Measurements from ENCODE around the gene KCTD15.
"Not testable (repeated sequence)": the region's sequence is repeated elsewhere in the genome, so short reads cannot be mapped to it uniquely, and the experiment has no call there.

The KCTD15 gene

GRCh38 chr19:33815380-33816340, 19.0 kb downstream of the KCTD15 start:
- Histone ChIP-seq H3K9me3 (ENCODE audit: low read depth, low read length) (no peaks in the 10 kb centered on the region), H3K9ac (ENCODE audit: insufficient read length) (no peak overlapping the region), H3K4me3 (no peak overlapping the region), H3K27ac (no peak overlapping the region), H3K36me3 (ENCODE audit: insufficient read depth, low read length) (no peaks in the 10 kb centered on the region)
- TF ChIP-seq FOXP2 (optimal IDR thresholded peaks at IDR 0.05; ENCODE audit: control extremely low read depth, extremely low read length, insufficient read depth): no peak
- no peak for TF ChIP-seq EZH2 (IDR thresholded peaks at IDR 0.05)
- no peak for TF ChIP-seq POLR2AphosphoS5 (IDR thresholded peaks at IDR 0.05; ENCODE audit: borderline replicate concordance, low read depth, low read length)
- DNase-seq (ENCODE audit: low read depth, low spot score): no peak

DNA sequence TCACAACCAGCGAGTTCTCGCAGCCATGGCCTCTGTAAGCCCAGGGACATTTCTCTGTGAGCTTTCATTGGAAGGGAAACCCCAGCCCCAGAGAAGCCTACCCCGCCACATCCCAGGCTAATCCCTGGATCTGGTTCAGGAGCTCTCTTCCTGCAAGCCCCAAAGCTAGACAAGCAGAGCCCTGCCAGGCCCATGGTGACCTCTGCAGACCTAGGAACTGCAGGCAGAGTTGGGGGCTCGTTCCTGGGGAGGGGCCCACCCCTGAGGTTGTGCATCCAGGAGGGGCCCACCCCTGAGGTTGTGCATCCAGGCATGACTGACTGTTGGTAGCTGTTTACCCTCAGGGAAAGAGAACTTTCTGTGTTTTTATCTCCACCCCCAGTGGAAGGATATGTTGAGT, 21.7 kb downstream of the KCTD15 start:
- Histone ChIP-seq H3K27ac (no peak overlapping the region), H3K36me3 (ENCODE audit: insufficient read depth, low read length) (no peaks in the 10 kb centered on the region), H3K9me3 (ENCODE audit: low read depth, low read length) (no peaks in the 10 kb centered on the region), H3K9ac (ENCODE audit: insufficient read length) (no peak overlapping the region), H3K4me3 (no peak overlapping the region)
- TF ChIP-seq POLR2AphosphoS5 (IDR thresholded peaks at IDR 0.05; ENCODE audit: borderline replicate concordance, low read depth, low read length) (no peak), FOXP2 (optimal IDR thresholded peaks at IDR 0.05; ENCODE audit: control extremely low read depth, extremely low read length, insufficient read depth) (no peak), EZH2 (IDR thresholded peaks at IDR 0.05) (no peak)
- DNase-seq (ENCODE audit: low read depth, low spot score): no peak

DNA sequence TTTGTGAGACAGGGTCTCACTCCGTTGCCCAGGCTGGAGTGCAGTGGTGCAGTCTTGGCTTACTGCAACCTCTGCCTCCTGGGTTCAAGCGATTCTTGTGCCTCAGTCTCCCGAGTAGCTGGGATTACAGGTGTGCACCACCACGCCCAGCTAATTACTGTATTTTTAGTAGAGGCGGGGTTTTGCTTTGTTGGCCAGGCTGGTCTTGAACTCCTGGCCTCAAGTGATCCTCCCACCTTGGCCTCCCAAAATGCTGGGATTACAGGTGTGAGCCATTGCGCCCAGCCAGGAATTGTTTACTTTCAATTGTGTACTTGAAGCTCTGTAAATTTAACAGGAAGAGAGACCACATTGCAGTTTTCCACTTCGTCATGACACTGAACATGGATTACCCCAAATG, 22.4 kb downstream of the KCTD15 start:
- H3K27ac ChIP-seq; H3K9me3 ChIP-seq (ENCODE audit: low read depth, low read length); DNase-seq (ENCODE audit: low read depth, low spot score); H3K36me3 ChIP-seq (ENCODE audit: insufficient read depth, low read length); H3K9ac ChIP-seq (ENCODE audit: insufficient read length); H3K4me3 ChIP-seq: not testable (repeated sequence)

DNA sequence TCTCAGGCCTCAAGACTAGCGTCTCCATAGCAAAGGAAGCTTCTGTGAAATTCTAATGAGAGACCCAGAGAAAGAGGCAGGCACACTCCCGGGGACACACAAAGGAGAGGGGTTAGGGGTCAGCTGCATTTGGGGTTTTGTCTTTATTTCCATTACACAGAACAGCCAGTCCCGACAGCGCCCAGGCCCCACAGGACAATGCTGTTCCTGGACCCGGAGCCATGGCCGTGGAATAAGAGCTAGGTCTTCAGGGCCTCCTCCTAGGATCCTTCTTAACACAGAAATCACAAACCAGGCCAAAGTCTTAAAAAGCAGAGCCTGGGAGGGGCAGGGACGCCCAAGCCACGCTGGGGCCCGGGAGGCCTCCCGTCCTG, 22.8 kb downstream of the KCTD15 start:
- H3K4me3 ChIP-seq: no peak overlapping the region
- no peak overlapping the region for H3K27ac ChIP-seq

GRCh38 chr19:33819880-33820781, 23.5 kb downstream of the KCTD15 start:
- Histone ChIP-seq H3K36me3 (ENCODE audit: insufficient read depth, low read length) (no peaks in the 10 kb centered on the region), H3K9ac (ENCODE audit: insufficient read length) (no peak overlapping the region), H3K4me3 (no peak overlapping the region), H3K27ac (no peak overlapping the region), H3K9me3 (ENCODE audit: low read depth, low read length) (no peaks in the 10 kb centered on the region)
- no peak for DNase-seq (ENCODE audit: low read depth, low spot score)
- TF ChIP-seq POLR2AphosphoS5 (IDR thresholded peaks at IDR 0.05; ENCODE audit: borderline replicate concordance, low read depth, low read length): no peak
- no peak for TF ChIP-seq FOXP2 (optimal IDR thresholded peaks at IDR 0.05; ENCODE audit: control extremely low read depth, extremely low read length, insufficient read depth)
- no peak for TF ChIP-seq EZH2 (IDR thresholded peaks at IDR 0.05)

More for the DNA sequence above, 22.8 kb downstream of the KCTD15 start:
- H3K9ac ChIP-seq (ENCODE audit: insufficient read length): no peak overlapping the region
- DNase-seq (ENCODE audit: low read depth, low spot score): no peak
- no peak for TF ChIP-seq FOXP2 (optimal IDR thresholded peaks at IDR 0.05; ENCODE audit: control extremely low read depth, extremely low read length, insufficient read depth)
- no peak for TF ChIP-seq POLR2AphosphoS5 (IDR thresholded peaks at IDR 0.05; ENCODE audit: borderline replicate concordance, low read depth, low read length)
- TF ChIP-seq EZH2 (IDR thresholded peaks at IDR 0.05): no peak
- no peaks in the 10 kb centered on the region for H3K9me3 ChIP-seq (ENCODE audit: low read depth, low read length)
- H3K36me3 ChIP-seq (ENCODE audit: insufficient read depth, low read length): no peaks in the 10 kb centered on the region

GRCh38 chr19:33821871-33822270, 25.2 kb downstream of the KCTD15 start:
- Histone ChIP-seq H3K36me3 (ENCODE audit: insufficient read depth, low read length) (no peaks in the 10 kb centered on the region), H3K9me3 (ENCODE audit: low read depth, low read length) (no peaks in the 10 kb centered on the region), H3K9ac (ENCODE audit: insufficient read length) (no peak overlapping the region), H3K4me3 (no peak overlapping the region), H3K27ac (no peak overlapping the region)
- DNase-seq (ENCODE audit: low read depth, low spot score): no peak
- TF ChIP-seq POLR2AphosphoS5 (IDR thresholded peaks at IDR 0.05; ENCODE audit: borderline replicate concordance, low read depth, low read length) (no peak), EZH2 (IDR thresholded peaks at IDR 0.05) (no peak), FOXP2 (optimal IDR thresholded peaks at IDR 0.05; ENCODE audit: control extremely low read depth, extremely low read length, insufficient read depth) (no peak)

- Histone ChIP-seq H3K9ac (ENCODE audit: insufficient read length) (no peak overlapping the region), H3K9me3 (ENCODE audit: low read depth, low read length) (no peaks in the 10 kb centered on the region), H3K4me3 (no peak overlapping the region), H3K36me3 (ENCODE audit: insufficient read depth, low read length) (no peaks in the 10 kb centered on the region), H3K27ac (no peak overlapping the region)
- no peak for DNase-seq (ENCODE audit: low read depth, low spot score)
- TF ChIP-seq POLR2AphosphoS5 (IDR thresholded peaks at IDR 0.05; ENCODE audit: borderline replicate concordance, low read depth, low read length) (no peak), EZH2 (IDR thresholded peaks at IDR 0.05) (no peak), FOXP2 (optimal IDR thresholded peaks at IDR 0.05; ENCODE audit: control extremely low read depth, extremely low read length, insufficient read depth) (no peak)
These were observed 26.7 kb downstream of the KCTD15 start for GRCh38 chr19:33823341-33823740.

DNA sequence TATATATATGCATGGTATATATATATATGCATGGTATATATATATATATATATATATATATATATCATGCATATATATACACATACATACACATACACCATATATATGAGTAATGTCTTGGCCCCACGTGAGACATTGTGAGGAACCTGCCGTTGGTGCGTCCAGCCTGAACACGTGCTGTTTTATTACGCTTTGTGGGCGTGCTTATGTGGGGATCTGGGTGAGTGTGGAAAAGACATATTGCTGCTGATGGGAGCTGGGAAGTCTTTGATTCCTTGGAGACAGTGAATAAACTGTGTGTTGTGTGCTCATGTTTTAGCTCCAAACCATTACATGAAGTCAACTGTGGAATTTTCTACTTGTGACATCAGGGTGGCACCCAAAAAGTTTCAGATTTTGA, 28.9 kb downstream of the KCTD15 start:
- H3K36me3 ChIP-seq (ENCODE audit: insufficient read depth, low read length): no peaks in the 10 kb centered on the region
- no peak overlapping the region for H3K4me3 ChIP-seq
- no peak overlapping the region for H3K9ac ChIP-seq (ENCODE audit: insufficient read length)
- no peak overlapping the region for H3K27ac ChIP-seq
- H3K9me3 ChIP-seq (ENCODE audit: low read depth, low read length): no peaks in the 10 kb centered on the region
- no peak for TF ChIP-seq POLR2AphosphoS5 (IDR thresholded peaks at IDR 0.05; ENCODE audit: borderline replicate concordance, low read depth, low read length)
- no peak for DNase-seq (ENCODE audit: low read depth, low spot score)
